ENCODE measurements around the gene WDR74. TPM values are rescaled to one million over a fixed set of nuclear protein-coding genes. Genes with fewer than 3 reads are reported as not detected.

The WDR74 gene
- total and polyA plus RNA-seq, 2 donors (not counting 1 experiment from before 2014, with no cell fraction given) = 122 to 131 TPM

GRCh38 chr11:62856333-62856895 is 17.0 kb upstream of the WDR74 start:
- Mint-ChIP-seq H3K9me3 (ENCODE audit: insufficient read depth) (no peaks in the 10 kb centered on the region), H3K27me3 (no peaks in the 10 kb centered on the region), H3K27ac (peak overlapping the region; percentile 98), H3K4me3 (peak overlapping the region; percentile 99), H3K4me1 (peaks cover 57% of the 10 kb centered on the region)
- H3K4me2 ChIP-seq (replicated peaks; ENCODE audit: low read depth, low read length, poor library complexity, severe bottlenecking) = peak overlapping the region; percentile 95
- ChIA-PET POLR2A (interaction anchor here (0.5 to 5.2 kb wide), 18 partner anchors 15 to 265 kb away, joined by 3 to 159 read pairs (median 8); partner anchors contain the start of genes HNRNPUL2, LBHD1, SLC3A2 and STX5), CTCF (interaction anchor here (0.6 to 3.6 kb wide), 16 partner anchors 11 to 461 kb away, joined by 3 to 36 read pairs (median 4); partner anchors contain the start of genes HNRNPUL2, SLC3A2, STX5 and TEX54)
- intact Hi-C loops (cut with micrococcal nuclease) = loop anchor here (1.0 to 5.0 kb wide), 6 partner anchors 24 to 149 kb away; partner anchors contain the start of genes BSCL2, GNG3, HNRNPUL2 and NXF1
- H3K27me3 ChIP-seq (replicated peaks in 1 of 4; ENCODE audit: control extremely low read depth in 1 of 4, control insufficient read depth in 3 of 4, insufficient read depth in 4 of 4, low read length in 3 of 4) = no peaks in the 10 kb centered on the region
- H3K79me2 ChIP-seq (ENCODE audit: control insufficient read depth, insufficient read depth, low read length) = peaks cover 50% of the 10 kb centered on the region
- no peak for TF ChIP-seq CTCF (IDR thresholded peaks at IDR 0.05)
- TF ChIP-seq EZH2 (IDR thresholded peaks at IDR 0.05; ENCODE audit: borderline replicate concordance, insufficient read depth, low read depth, low read length, poor library complexity, severe bottlenecking) = no peak
- H2AFZ ChIP-seq (ENCODE audit: insufficient read depth, low read depth, low read length, poor library complexity, severe bottlenecking) = peak overlapping the region; percentile 95
- H3K4me3 ChIP-seq (ENCODE audit: control extremely low read depth in 1 of 5, extremely low read depth in 1 of 5, insufficient read depth in 1 of 5, low read depth in 2 of 5, low read length in 4 of 5) = peak overlapping the region; percentile 68 to 100 (median 96)
- no peak for ATAC-seq (ENCODE audit: low read depth)
- 9% methylated on average over 16 of the region's 20 CpGs for whole genome bisulfite sequencing (ENCODE audit: insufficient coverage)
- H4K20me1 ChIP-seq (ENCODE audit: control insufficient read depth, insufficient read depth, low read length, poor library complexity, severe bottlenecking) = peaks cover 26% of the 10 kb centered on the region
- peaks cover 17 to 36% of the 10 kb centered on the region in 2 experiments for H3K36me3 ChIP-seq (replicated peaks in 1 of 2; ENCODE audit: control extremely low read depth in 1 of 2, control insufficient read depth in 1 of 2, extremely low read depth in 1 of 2, insufficient read depth in 2 of 2, low read length in 1 of 2)
- no peak for DNase-seq
- peak overlapping the region; percentile 97 for H3K9ac ChIP-seq (ENCODE audit: low read length)
- peak overlapping the region; percentile 65 to 79 for H3K27ac ChIP-seq (ENCODE audit: low read length in 2 of 2)
- H3K4me1 ChIP-seq (ENCODE audit: control insufficient read depth in 2 of 2, insufficient read depth in 2 of 2, low read length in 2 of 2) = peaks cover 38 to 53% of the 10 kb centered on the region in 2 donors
- H3K9me3 ChIP-seq (ENCODE audit: control extremely low read depth in 1 of 3, control insufficient read depth in 2 of 3, insufficient read depth in 1 of 3, low read length in 2 of 3) = no peaks in the 10 kb centered on the region
